ENCODE results near the gene KIT. TPM values are rescaled to one million over a fixed set of nuclear protein-coding genes. Genes with fewer than 3 reads are reported as not detected.

KIT gene
- total RNA-seq, 1 experiment from 2014 or later = 10.4 TPM

DNA sequence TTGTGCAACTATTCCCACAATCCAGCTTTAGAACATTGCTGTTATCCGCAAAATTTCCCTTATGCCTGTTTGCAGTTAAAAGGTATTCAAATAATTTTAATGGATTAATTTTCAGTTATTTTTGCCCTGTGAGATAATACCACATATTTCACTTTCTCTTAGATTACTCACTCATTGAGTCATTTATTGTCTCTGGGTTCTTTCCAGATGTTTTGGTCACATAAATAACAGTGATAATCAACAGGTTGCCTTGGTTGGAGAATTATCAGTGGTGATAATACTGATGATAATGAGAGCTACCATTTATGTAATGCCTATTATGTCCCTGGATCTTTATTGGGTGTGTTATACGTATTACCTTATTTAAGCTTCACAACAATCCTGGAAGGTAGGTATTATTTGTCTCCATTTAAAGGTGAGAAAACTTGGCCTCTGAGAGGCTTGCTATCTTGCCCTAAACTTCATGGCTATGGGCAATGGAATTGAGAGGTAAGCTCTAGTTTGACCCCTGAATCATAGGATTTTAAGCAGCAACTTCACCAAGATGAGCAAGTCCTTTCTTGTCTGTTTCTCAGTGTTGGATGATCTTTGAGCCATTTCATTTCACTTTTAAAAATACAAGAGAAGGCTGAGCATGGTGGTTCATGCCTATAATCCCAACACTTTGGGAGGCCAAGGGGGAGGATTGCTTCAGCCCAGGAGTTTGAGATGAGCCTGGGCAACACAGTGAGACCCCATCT is 87.4 kb downstream of the KIT start:
- DNase-seq (ENCODE audit: low spot score) = peak; percentile 18

DNA sequence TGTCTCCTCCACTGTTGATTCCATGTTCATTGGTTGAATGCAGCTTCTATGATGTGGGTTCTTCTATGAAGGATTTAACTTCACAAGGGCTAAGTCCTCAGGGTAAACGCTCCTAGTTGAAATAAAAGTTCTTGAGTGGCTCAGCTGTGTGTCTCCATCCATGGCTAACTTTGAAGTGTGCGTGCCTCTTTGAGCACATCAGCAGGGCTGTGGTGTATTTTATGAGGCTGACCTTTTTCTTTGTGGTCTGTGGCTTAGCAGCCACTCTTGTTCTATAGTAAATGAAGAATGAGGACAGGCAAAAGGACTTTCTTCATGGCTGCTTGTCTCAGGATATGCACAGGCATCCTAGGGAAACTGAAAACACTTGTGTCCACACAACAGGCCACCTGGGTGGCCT is 88.5 kb downstream of the KIT start:
- peak; percentile 31 for DNase-seq (ENCODE audit: low spot score)

DNA sequence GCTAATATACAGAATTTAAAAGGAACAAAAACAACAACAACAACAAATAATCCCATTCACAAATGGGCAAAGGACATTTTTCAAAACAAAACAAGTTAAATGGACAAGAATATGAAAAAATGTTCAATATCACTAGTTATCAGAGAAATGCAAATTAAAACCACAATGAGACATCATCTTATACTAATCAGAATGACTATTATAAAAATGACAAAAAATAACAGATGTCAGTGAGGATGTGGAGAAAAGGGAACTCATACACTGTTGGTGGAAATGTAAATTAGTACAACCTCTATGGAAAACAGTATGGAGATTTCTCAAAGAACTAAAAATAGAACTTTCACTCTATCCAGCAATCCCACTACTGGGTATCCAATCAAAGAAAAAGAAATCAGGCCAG is 92.6 kb downstream of the KIT start:
- DNase-seq (ENCODE audit: low spot score) = no peak

DNA sequence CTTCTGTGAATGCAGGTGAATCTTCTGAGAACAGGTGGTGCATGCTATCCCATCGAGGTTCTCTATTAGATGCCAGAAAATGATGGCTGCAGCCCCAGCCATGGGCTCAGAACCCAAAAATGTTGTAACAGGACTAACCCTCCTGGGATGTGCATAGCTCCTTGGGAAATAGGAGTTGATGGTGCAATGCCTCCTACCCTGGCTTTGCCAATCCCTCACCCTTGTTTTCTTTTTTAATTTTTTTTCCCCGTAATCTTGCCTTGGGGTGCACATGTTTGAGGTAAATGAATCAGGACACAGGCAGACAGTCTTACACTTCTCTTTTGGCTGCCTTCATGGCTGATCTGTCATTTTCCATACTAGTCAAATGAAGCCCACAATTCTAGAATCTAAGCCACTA is 96.6 kb downstream of the KIT start:
- no peak for DNase-seq (ENCODE audit: low spot score)

DNA sequence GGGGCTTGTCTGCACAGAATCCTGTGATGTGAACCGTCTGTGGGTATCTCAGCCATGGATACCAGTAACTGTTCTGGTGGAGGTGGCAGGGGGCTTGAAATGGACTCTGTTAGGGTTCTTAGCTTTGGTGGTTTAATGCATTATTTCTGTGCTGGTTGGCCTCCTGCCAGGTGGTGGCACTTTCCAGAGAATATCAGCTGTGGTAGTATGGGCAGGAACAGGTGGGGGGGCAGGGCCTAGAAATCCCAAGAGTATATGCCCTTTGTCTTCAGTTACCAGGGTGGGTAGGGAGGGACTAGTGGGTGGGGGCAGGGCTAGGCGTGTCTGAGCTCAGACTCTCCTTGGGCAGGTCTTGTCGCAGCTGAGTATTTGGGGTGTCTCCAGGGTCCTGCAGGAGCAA is 106.7 kb downstream of the KIT start:
- DNase-seq (ENCODE audit: low spot score) = no peak

DNA sequence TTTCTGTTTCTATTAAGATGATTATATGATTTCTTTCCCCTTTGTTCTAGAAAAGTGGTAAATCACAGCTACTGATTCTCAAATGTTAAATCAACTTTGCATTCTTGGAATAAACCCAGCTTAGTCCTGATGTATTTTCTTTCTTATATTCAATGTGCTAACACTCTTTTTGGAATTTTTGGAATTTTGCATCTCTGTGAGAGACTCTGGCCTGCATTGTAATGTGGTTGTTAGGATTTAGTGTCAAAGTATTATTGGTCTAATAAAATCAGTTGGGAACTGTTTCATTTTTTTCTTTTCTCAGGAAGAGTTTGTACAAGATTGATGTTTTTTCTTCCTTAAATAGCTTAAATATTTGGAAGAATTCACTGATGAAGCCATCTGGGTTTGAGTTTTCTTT is 109.6 kb downstream of the KIT start:
- no peak for DNase-seq (ENCODE audit: low spot score)

DNA sequence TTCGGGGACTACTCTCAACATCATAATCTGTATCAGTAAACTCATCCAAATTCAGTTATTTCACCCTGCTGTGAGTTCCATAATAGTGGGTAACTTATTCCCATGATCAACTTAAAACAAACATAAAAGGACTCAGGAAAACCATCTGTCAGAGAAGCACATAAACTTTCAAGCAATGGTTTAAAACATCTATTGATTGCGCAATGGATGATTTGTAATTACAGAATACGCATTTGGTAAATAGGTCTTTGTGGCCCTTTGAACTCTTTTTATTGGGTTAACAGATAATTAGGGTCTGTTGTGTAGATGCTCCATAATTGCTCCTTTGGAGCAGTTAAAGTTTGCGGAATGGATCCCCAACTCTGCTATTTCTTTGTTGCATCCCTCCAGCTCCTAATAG is 115.3 kb downstream of the KIT start:
- no peak for DNase-seq (ENCODE audit: low spot score)

DNA sequence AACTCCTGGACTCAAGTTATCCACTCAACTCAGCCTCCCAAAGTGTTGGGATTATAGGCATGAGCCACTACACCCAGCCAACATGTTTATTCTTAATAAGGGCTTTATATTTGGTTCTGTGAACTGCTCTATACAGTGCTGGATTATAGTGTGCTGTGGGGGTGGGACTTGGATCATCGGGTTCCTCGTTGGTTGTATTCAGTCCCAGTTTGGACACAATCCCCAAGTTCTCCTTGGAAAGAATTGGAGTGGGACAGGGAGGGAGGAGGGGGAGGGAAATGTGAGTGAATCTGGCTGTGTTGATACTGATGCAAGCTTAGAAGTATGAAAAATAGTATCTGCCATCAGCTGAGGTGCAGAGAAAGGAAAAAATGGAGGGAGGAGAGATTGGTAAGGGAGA is 121.3 kb downstream of the KIT start:
- DNase-seq (ENCODE audit: low spot score) = no peak

DNA sequence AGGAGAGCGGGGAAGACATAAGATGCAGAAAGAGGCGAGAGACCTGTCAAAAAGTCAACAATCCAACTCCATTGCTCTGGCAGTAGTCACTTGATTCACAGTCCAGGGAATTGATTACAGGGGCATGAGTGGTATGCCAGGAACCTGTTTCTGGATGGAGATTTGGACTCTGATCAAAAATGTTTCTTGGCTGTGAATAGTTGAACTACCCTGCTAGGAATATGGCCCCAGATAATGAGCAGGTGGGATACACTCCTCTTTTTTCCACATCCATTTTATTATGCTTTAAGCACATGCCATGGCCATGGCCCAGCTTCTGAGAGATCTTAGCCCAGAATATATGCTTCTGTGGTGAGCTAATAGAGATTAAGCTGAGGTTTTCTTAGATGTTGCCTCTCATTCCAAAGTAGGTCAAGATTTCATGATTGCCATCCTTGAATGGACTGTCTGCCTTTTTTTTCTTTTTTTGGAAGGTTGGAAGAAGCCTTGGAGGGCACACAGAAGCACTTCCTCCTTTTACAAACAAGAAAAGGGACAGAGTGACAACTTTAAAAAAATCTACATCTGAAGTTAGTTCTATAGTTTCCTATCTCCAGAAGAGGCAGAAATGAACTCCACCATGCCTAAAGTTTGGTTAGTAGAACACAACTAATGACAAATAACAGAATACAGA is 121.9 kb downstream of the KIT start:
- no peak for DNase-seq (ENCODE audit: low spot score)

DNA sequence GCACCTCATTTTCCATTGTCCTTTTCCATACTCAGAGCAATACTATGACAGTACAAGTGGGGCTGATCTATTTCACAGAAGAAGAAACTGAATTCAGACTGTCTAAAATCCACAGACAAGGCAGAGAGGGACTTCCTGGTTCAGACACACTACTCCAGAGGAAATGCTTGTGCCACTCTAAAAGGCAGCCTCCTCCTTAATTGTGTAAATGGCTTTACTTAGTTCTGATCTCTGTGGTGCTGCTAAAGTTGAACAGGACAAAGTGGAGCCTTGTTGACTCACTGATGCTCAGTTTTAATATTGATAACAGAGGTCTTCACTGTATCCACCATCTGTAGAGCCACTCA is 122.4 kb downstream of the KIT start:
- DNase-seq (ENCODE audit: low spot score) = no peak

DNA sequence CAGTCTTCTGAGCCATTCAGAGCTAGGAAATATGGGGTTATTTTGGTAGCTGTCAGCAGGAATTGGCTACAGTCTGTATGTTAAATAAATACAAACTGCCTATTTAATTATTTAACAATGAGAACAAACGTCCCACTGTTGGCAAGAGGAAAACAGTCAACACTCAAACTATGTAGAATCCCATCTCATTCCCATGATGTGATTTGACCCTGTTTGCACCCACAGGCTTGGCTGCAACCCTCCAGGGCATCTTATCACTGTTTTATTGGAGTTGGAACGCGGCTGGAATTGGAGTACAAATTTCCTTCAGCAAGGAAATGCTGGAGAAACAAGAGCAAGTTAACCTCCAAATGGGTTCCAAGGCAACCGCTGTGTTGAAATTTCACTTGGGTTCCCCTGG is 124.0 kb downstream of the KIT start:
- peak; percentile 2 for DNase-seq (ENCODE audit: low spot score)

DNA sequence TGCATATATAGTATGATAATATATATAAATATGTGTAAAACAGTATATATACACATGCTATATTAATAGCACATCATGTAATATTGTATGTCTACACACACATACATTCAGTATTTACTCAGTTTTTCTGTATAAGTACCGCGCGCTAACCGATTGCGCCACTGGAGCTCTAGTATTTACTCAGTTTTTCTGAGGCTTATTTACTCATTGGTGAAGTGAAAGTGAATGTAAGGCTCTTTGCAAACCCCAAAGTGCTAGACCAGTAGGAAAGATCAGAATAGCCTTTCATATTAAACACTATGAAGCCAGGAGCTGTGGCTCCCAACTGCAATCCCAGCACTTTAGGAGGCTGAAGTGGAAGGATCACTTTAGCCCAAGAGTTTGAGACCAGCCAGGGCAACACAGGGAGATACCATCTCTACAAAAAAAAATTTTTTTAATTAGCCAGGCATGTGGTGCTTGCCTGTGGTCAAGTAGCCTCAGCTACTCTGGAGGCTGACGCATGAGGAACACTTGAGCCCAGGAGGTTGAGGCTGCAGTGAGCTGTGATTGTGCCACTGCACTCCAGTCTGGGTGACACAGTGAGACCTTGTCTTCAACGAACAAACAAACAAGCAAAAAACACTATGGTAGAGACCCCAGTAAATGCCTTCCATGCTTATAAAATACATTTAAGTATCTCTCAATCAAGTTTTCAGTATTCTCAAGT is 125.8 kb downstream of the KIT start:
- DNase-seq (ENCODE audit: low spot score) = no peak

DNA sequence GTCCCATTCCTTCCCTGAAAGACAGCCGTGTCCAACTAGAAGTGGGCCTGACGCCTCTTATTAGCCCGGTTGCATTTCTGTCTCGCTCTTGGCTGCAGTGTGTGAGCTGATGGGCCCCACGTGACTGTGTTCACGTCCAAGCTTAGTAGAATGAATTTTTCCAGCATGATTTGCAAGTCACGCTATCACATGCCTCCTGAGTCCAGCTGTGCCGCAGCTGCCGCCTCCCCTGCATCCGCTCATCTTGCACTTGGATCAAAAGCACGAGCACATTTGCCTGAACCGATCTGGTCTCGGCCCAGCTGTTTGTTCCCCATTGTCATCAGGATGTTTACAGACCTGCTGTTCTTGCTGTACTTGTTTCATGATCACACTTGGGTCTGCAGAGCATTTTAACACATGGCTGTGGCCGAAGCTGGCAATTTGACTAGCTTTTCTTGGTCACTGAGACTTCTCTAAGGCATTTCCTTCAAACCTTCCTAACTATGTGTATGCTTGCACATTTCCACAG is 126.5 kb downstream of the KIT start:
- no peak for DNase-seq (ENCODE audit: low spot score)

Measured in A172 (cell line).